CD14-positive monocyte (primary cell): ENCODE results near the gene SHB. TPM values are rescaled to one million over a fixed set of nuclear protein-coding genes. Genes with fewer than 3 reads are reported as not detected.

ENCODE experiments used
- DNase-seq, 3 donors: peaks; one replicate each; pipeline ENCODE4 v3.0.0-alpha.2; 2011 to 2022
- H2AFZ ChIP-seq: 2 replicates; pipeline ENCODE4 v1.6.0; 2012; ENCODE audit warnings: mild to moderate bottlenecking, low read depth, low read length, inconsistent platforms; ENCODE audit not compliant: insufficient read depth, poor library complexity, severe bottlenecking
- H3K27ac ChIP-seq, 2 donors: 1 replicate in 1 of 2; 2 replicates in 1 of 2; pipeline ENCODE4 v1.5.1; 2012 to 2013; ENCODE audit warnings: low read length in 2 of 2, control low read depth in 1 of 2, inconsistent platforms in 1 of 2, low read depth in 1 of 2, mild to moderate bottlenecking in 1 of 2
- H3K27me3 ChIP-seq, 2 donors: one replicate each; pipeline versions ENCODE4 v1.6.0 to v1.6.1; 2011 to 2013; ENCODE audit warnings: low read length in 2 of 2; ENCODE audit not compliant: control insufficient read depth in 2 of 2, insufficient read depth in 2 of 2
- H3K36me3 ChIP-seq, 2 donors: replicated peaks in 1 of 2; 1 replicate in 1 of 2; 2 replicates in 1 of 2; pipeline versions ENCODE4 v1.5.1 to v1.6.1; 2012 to 2013; ENCODE audit warnings: low read length in 2 of 2, control low read depth in 1 of 2, inconsistent platforms in 1 of 2, mild to moderate bottlenecking in 1 of 2; ENCODE audit not compliant: insufficient read depth in 2 of 2, control insufficient read depth in 1 of 2
- H3K4me1 ChIP-seq, 2 donors: 1 replicate in 1 of 2; 2 replicates in 1 of 2; pipeline versions ENCODE4 v1.5.1 to v1.6.1; 2012 to 2013; ENCODE audit warnings: low read length in 2 of 2, control low read depth in 1 of 2, inconsistent platforms in 1 of 2, mild to moderate bottlenecking in 1 of 2, moderate library complexity in 1 of 2; ENCODE audit not compliant: insufficient read depth in 2 of 2, control insufficient read depth in 1 of 2
- H3K4me2 ChIP-seq: replicated peaks from 2 replicates; pipeline ENCODE3; 2012; ENCODE audit warnings: low read length, moderate library complexity, mild to moderate bottlenecking; ENCODE audit not compliant: poor library complexity, severe bottlenecking; ENCODE audit errors: extremely low read depth
- H3K4me3 ChIP-seq, 3 experiments: fragments of 200-600 bp in 1 of 3; sonication (generic) in 1 of 3; replicated peaks in 1 of 3; 1 replicate in 2 of 3; 2 replicates in 1 of 3; pipeline ENCODE4 v1.5.1; 2011 to 2013; ENCODE audit warnings: low read length in 3 of 3, mild to moderate bottlenecking in 3 of 3, control low read depth in 2 of 3, low read depth in 2 of 3, inconsistent platforms in 1 of 3, moderate library complexity in 1 of 3
- H3K79me2 ChIP-seq: 2 replicates; pipeline ENCODE4 v1.6.0; 2012; ENCODE audit warnings: mild to moderate bottlenecking, control low read depth, inconsistent platforms, low read length, moderate library complexity; ENCODE audit not compliant: insufficient read depth
- H3K9ac ChIP-seq: 2 replicates; pipeline ENCODE4 v1.6.0; 2017; ENCODE audit warnings: low read length, mild to moderate bottlenecking; ENCODE audit not compliant: insufficient read depth, poor library complexity, severe bottlenecking
- H3K9me3 ChIP-seq, 2 donors: replicated peaks in 1 of 2; 1 replicate in 1 of 2; 2 replicates in 1 of 2; pipeline versions ENCODE4 v1.5.1 to v1.6.1; 2012 to 2013; ENCODE audit warnings: low read length in 2 of 2, control low read depth in 1 of 2; ENCODE audit not compliant: control insufficient read depth in 1 of 2, insufficient read depth in 1 of 2
- H4K20me1 ChIP-seq: 2 replicates; pipeline ENCODE4 v1.6.0; 2012; ENCODE audit warnings: mild to moderate bottlenecking, low read length, control low read depth, moderate library complexity; ENCODE audit not compliant: insufficient read depth
- H3K27ac Mint-ChIP-seq, 7 donors: one replicate each; pipeline ENCODE4 v1.8.0; 2020; ENCODE audit warnings: mild to moderate bottlenecking in 7 of 7, mixed read lengths in 7 of 7, moderate library complexity in 6 of 7, inconsistent platforms in 2 of 7
- H3K27me3 Mint-ChIP-seq, 3 donors: one replicate each; pipeline ENCODE4 v1.8.0; 2021 to 2022; ENCODE audit warnings: low read depth in 3 of 3, mild to moderate bottlenecking in 3 of 3, mixed read lengths in 3 of 3, moderate library complexity in 3 of 3, inconsistent platforms in 1 of 3
- H3K36me3 Mint-ChIP-seq, 2 donors: one replicate each; pipeline ENCODE4 v1.8.0; 2020; ENCODE audit warnings: mixed read lengths in 2 of 2, inconsistent platforms in 1 of 2, mild to moderate bottlenecking in 1 of 2
- H3K4me1 Mint-ChIP-seq: one replicate; pipeline ENCODE4 v1.8.0; 2020; ENCODE audit warnings: mild to moderate bottlenecking, mixed read lengths
- H3K4me3 Mint-ChIP-seq, 2 donors: one replicate each; pipeline ENCODE4 v1.8.0; 2020; ENCODE audit warnings: mild to moderate bottlenecking in 2 of 2, mixed read lengths in 2 of 2, moderate library complexity in 1 of 2
- H3K9me3 Mint-ChIP-seq, 7 donors: one replicate each; pipeline ENCODE4 v1.8.0; 2020 to 2022; ENCODE audit warnings: mixed read lengths in 7 of 7, mild to moderate bottlenecking in 6 of 7, moderate library complexity in 6 of 7, inconsistent platforms in 2 of 7
- CTCF ChIP-seq: fragments of 200-600 bp; IDR thresholded peaks from one replicate; pipeline ENCODE4 v1.8.0; 2022; ENCODE audit warnings: antibody characterized with exemption, mild to moderate bottlenecking
- WGBS: methylation state at CpG from one replicate; pipeline ENCODE4 v1.1.5; 2013; ENCODE audit warnings: missing lambda C conversion rate; ENCODE audit not compliant: insufficient coverage; 5-methylcytosine and 5-hydroxymethylcytosine counted together
- intact Hi-C, 2 donors: fragments of 100-400 bp; cut with micrococcal nuclease; formaldehyde crosslinking; loops; one replicate each; pipeline versions ENCODE4 v1.15.0 to v1.15.1; 2023
- polyA plus RNA-seq, 3 donors: library from polyadenylated mRNA; depleted of rRNA in 1 of 3; unstranded in 2 of 3; stranded (reverse) in 1 of 3; fragments of 300-500 nt in 2 of 3; fragments of >200 nt in 1 of 3; fragmentation: Illumina TruSeq in 2 of 3; gene quantifications; 1 replicate in 2 of 3; 2 replicates in 1 of 3; pipeline ENCODE4 v1.2.3, GENCODE V29; 2012 to 2021

SHB gene
- polyA plus RNA-seq, 3 donors, result 0.27 to 1.3 (median 0.31) TPM

GRCh38 chr9:37914701-37915358 is 154.2 kb downstream of the SHB start:
- Mint-ChIP-seq H3K36me3 (peaks cover 0 to 4% of the 10 kb centered on the region in 2 donors), H3K27ac (no peak overlapping the region), H3K27me3 (no peaks in the 10 kb centered on the region), H3K4me1 (peaks cover 25% of the 10 kb centered on the region), H3K9me3 (no peaks in the 10 kb centered on the region), H3K4me3 (no peak overlapping the region)
- no peaks in the 10 kb centered on the region for H3K27me3 ChIP-seq
- no peak overlapping the region for H3K9ac ChIP-seq
- H4K20me1 ChIP-seq, result no peaks in the 10 kb centered on the region
- H2AFZ ChIP-seq, result no peak overlapping the region
- no peaks in the 10 kb centered on the region for H3K36me3 ChIP-seq
- no peak overlapping the region for H3K27ac ChIP-seq
- H3K4me2 ChIP-seq, result no peak overlapping the region
- no peaks in the 10 kb centered on the region for H3K9me3 ChIP-seq
- WGBS, result 91% methylated on average over 10 of the region's 11 CpGs
- H3K4me3 ChIP-seq, result no peak overlapping the region
- TF ChIP-seq CTCF, result no peak
- no peaks in the 10 kb centered on the region for H3K79me2 ChIP-seq
- peaks cover 18 to 22% of the 10 kb centered on the region in 2 donors for H3K4me1 ChIP-seq
- DNase-seq, result peak in 1 of 3 donors; percentile 3
- intact Hi-C loops, result loop anchor here (5.0 to 10.0 kb wide), 9 partner anchors 77 to 490 kb away; partner anchors contain the start of genes SHB (in 2 of the 2) and ALDH1B1 (in 1 of the 2)

DNA sequence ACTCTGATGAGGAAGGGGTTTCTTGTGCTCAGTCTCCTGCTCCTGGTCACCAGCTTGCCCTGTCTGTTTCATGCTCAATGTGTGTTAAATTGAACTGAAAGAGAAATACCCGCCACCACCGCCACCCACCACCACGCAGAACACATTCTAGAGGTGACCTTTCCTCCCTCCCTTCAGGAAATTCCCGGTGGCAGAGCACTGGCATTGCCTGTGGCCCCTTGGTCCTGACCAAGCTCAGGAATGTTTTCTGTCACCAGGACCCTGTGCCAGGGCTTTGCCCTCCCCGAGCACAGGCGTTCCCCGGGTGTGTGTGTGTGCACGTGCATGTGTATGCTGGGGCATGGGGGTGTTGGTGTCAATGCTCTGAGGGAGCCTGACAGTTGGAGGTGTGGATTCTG is 154.9 kb downstream of the SHB start:
- Histone ChIP-seq H2AFZ (no peak overlapping the region), H4K20me1 (no peaks in the 10 kb centered on the region), H3K27ac (no peak overlapping the region), H3K4me2 (no peak overlapping the region), H3K9ac (no peak overlapping the region), H3K36me3 (no peaks in the 10 kb centered on the region), H3K79me2 (no peaks in the 10 kb centered on the region), H3K4me1 (peaks cover 25 to 29% of the 10 kb centered on the region in 2 donors), H3K4me3 (no peak overlapping the region), H3K27me3 (no peaks in the 10 kb centered on the region), H3K9me3 (no peaks in the 10 kb centered on the region)
- Mint-ChIP-seq H3K9me3 (no peaks in the 10 kb centered on the region), H3K4me1 (peaks cover 29% of the 10 kb centered on the region), H3K36me3 (peaks cover 0 to 4% of the 10 kb centered on the region in 2 donors), H3K27me3 (no peaks in the 10 kb centered on the region), H3K4me3 (no peak overlapping the region), H3K27ac (peak overlapping the region in 4 of 7 donors; percentile 25 to 87 (median 30))
- no peak for TF ChIP-seq CTCF
- 76% methylated on average over 2 of the region's 8 CpGs for WGBS
- DNase-seq, result no peak
- intact Hi-C loops, result loop anchor here (5.0 to 10.0 kb wide), 7 partner anchors 93 to 491 kb away; partner anchors contain the start of genes ALDH1B1 (in 1 of the 2) and SHB (in 1 of the 2)
